SK-N-SH treated with all-trans-retinoic acid at 6 μM for 48 hours (cell line): ENCODE results near the gene IFT81.

Experiments used
- ARNTL ChIP-seq: fragments of 450-650 bp; formaldehyde crosslinking; IDR thresholded peaks from 2 replicates; pipeline ENCODE4 v1.5.0; 2020; ENCODE audit warnings: low read depth, mild to moderate bottlenecking, moderate library complexity, borderline replicate concordance
- RARB ChIP-seq: fragments of 250-450 bp; sonication (Bioruptor Pico); IDR thresholded peaks from 2 replicates; pipeline ENCODE4 v1.8.0; 2021; ENCODE audit warnings: mild to moderate bottlenecking, moderate library complexity

- TF ChIP-seq ARNTL (CRISPR knock-in tag) (no peak), RARB (CRISPR knock-in tag) (no peak)
These were observed 19.0 kb upstream of the IFT81 start for GRCh38 chr12:110105159-110105558.
